SK-N-SH (cell line): ENCODE results near the gene POLR1C. TPM values are rescaled to one million over a fixed set of nuclear protein-coding genes. Genes with fewer than 3 reads are reported as not detected.
A peak's percentile ranks its signal among the peaks of the same experiment; 100 is the strongest.
"Not testable (repeated sequence)": the region's sequence is repeated elsewhere in the genome, so short reads cannot be mapped to it uniquely, and the experiment has no call there.

ENCODE experiments used
- CTCF ChIA-PET: fragments of 300-600, 350-600 bp; formaldehyde crosslinking; extraction: SDS; loops from one replicate; lab custom pipeline; 2021; lab: Yijun Ruan, JAX
- POLR2A ChIA-PET: fragments of 350-600 bp; sonication (Branson Sonifier 250); formaldehyde crosslinking; extraction: SDS; loops from one replicate; lab custom pipeline; 2020; ENCODE audit warnings: antibody characterized with exemption, inconsistent platforms; lab: Yijun Ruan, JAX
- DNase-seq: peaks from one replicate; pipeline ENCODE4 v3.0.0; 2012
- H2AFZ ChIP-seq: fragments of 200-600 bp; sonication (generic); 2 replicates; pipeline ENCODE4 v1.8.1; 2016; ENCODE audit warnings: antibody characterized with exemption, mild to moderate bottlenecking, low read depth
- H3F3A ChIP-seq: fragments of 200-600 bp; sonication (generic); replicated peaks from 2 replicates; pipeline ENCODE3; 2016; ENCODE audit warnings: antibody characterized with exemption, mild to moderate bottlenecking; ENCODE audit not compliant: insufficient read depth
- H3K27ac ChIP-seq, 2 experiments: fragments of 200-500 bp in 1 of 2; fragments of 200-600 bp in 1 of 2; sonication (Bioruptor generic) in 1 of 2; sonication (generic), shearing (Covaris generic) in 1 of 2; 2 replicates each; pipeline versions ENCODE4 v1.5.1 to v1.6.1; 2014 to 2016; ENCODE audit warnings: low read depth in 2 of 2, inconsistent platforms in 1 of 2, low read length in 1 of 2, mild to moderate bottlenecking in 1 of 2, mixed read lengths in 1 of 2
- H3K27me3 ChIP-seq: fragments of 200-600 bp; sonication (generic), shearing (Covaris generic); 2 replicates; pipeline ENCODE4 v1.6.1; 2016; ENCODE audit warnings: mixed run types; ENCODE audit not compliant: insufficient read depth
- H3K36me3 ChIP-seq, 2 experiments: fragments of 200-500 bp in 1 of 2; fragments of 200-600 bp in 1 of 2; sonication (Bioruptor generic) in 1 of 2; sonication (generic) in 1 of 2; replicated peaks in 1 of 2; 2 replicates each; pipeline versions ENCODE3 to v1.5.1; 2014 to 2016; ENCODE audit warnings: low read length in 1 of 2, mild to moderate bottlenecking in 1 of 2; ENCODE audit not compliant: insufficient read depth in 2 of 2, control insufficient read depth in 1 of 2
- H3K4me1 ChIP-seq, 2 experiments: fragments of 200-500 bp in 1 of 2; fragments of 200-600 bp in 1 of 2; sonication (Bioruptor generic) in 1 of 2; sonication (generic), shearing (Covaris generic) in 1 of 2; 2 replicates each; pipeline versions ENCODE4 v1.5.1 to v1.6.1; 2014 to 2016; ENCODE audit warnings: low read depth in 1 of 2, low read length in 1 of 2, mixed run types in 1 of 2; ENCODE audit not compliant: insufficient read depth in 2 of 2, control insufficient read depth in 1 of 2
- H3K4me2 ChIP-seq: fragments of 200-600 bp; sonication (generic), shearing (Covaris generic); 2 replicates; pipeline ENCODE4 v1.6.1; 2017; ENCODE audit warnings: mixed run types
- H3K4me3 ChIP-seq, 2 experiments: fragments of 200-500 bp in 1 of 2; fragments of 200-600 bp in 1 of 2; sonication (Bioruptor generic) in 1 of 2; sonication (generic), shearing (Covaris generic) in 1 of 2; 2 replicates each; pipeline versions ENCODE4 v1.5.1 to v1.8.1; 2014 to 2016; ENCODE audit warnings: low read depth in 2 of 2, inconsistent platforms in 1 of 2, low read length in 1 of 2, mild to moderate bottlenecking in 1 of 2, mixed read lengths in 1 of 2, moderate library complexity in 1 of 2
- H3K79me2 ChIP-seq: fragments of 200-600 bp; sonication (generic); 2 replicates; pipeline ENCODE4 v1.8.1; 2017; ENCODE audit warnings: mild to moderate bottlenecking; ENCODE audit not compliant: insufficient read depth
- H3K9ac ChIP-seq: fragments of 200-600 bp; sonication (generic); 2 replicates; pipeline ENCODE4 v1.6.1; 2017; ENCODE audit warnings: mixed run types
- H3K9me2 ChIP-seq: fragments of 200-600 bp; sonication (generic); 2 replicates; pipeline ENCODE4 v1.6.1; 2017; ENCODE audit warnings: mixed run types
- H3K9me3 ChIP-seq: fragments of 200-600 bp; sonication (generic); 2 replicates; pipeline ENCODE4 v1.6.1; 2017; ENCODE audit warnings: mixed run types, mild to moderate bottlenecking, moderate library complexity
- H4K20me1 ChIP-seq: fragments of 200-600 bp; sonication (generic); 2 replicates; pipeline ENCODE4 v1.6.1; 2017; ENCODE audit warnings: mild to moderate bottlenecking, mixed run types; ENCODE audit not compliant: insufficient read depth
- EP300 ChIP-seq, 2 experiments: IDR thresholded peaks; 2 replicates each; pipeline versions ENCODE4 v1.4.0 to v1.6.1; 2012; ENCODE audit warnings: borderline replicate concordance in 1 of 2, low read depth in 1 of 2, low read length in 1 of 2
- FOXM1 ChIP-seq: IDR thresholded peaks from 2 replicates; pipeline ENCODE4 v1.4.0; 2012; ENCODE audit warnings: low read depth, mild to moderate bottlenecking
- GATA2 ChIP-seq: sonication (generic); formaldehyde crosslinking; IDR thresholded peaks from 2 replicates; pipeline ENCODE4 v1.5.0; 2020; ENCODE audit warnings: mild to moderate bottlenecking, missing genetic modification reagents
- JUND ChIP-seq: IDR thresholded peaks from 2 replicates; pipeline ENCODE4 v1.4.0; 2012
- NRF1 ChIP-seq: IDR thresholded peaks from 2 replicates; pipeline ENCODE4 v1.6.1; 2012; ENCODE audit warnings: low read depth, mild to moderate bottlenecking, low read length
- POLR2AphosphoS5 ChIP-seq: IDR thresholded peaks from 2 replicates; pipeline ENCODE4 v1.6.1; 2012; ENCODE audit warnings: low read depth, low read length
- RAD21 ChIP-seq: IDR thresholded peaks from 2 replicates; pipeline ENCODE4 v1.6.1; 2012; ENCODE audit warnings: mild to moderate bottlenecking, low read length
- RCOR1 ChIP-seq: fragments of 150-350 bp; IDR thresholded peaks from 2 replicates; pipeline ENCODE4 v1.6.1; 2017; ENCODE audit warnings: antibody characterized with exemption, low read length
- RXRA ChIP-seq: IDR thresholded peaks from 2 replicates; pipeline ENCODE4 v1.4.0; 2012; ENCODE audit warnings: low read depth, mild to moderate bottlenecking, borderline replicate concordance
- SIN3A ChIP-seq: IDR thresholded peaks from 2 replicates; pipeline ENCODE4 v1.6.1; 2012; ENCODE audit warnings: low read depth, mild to moderate bottlenecking, low read length, moderate library complexity, borderline replicate concordance
- SMC3 ChIP-seq: IDR thresholded peaks from 2 replicates; pipeline ENCODE4 v1.6.1; 2012; ENCODE audit warnings: low read depth, low read length, improper control_type of control experiment
- TAF1 ChIP-seq: IDR thresholded peaks from 2 replicates; pipeline ENCODE4 v1.6.1; 2012; ENCODE audit warnings: low read depth, mild to moderate bottlenecking, low read length, moderate library complexity, borderline replicate concordance
- WGBS: methylation state at CpG from one replicate; pipeline ENCODE4 v1.1.6; 2017; ENCODE audit warnings: low lambda C conversion rate; 5-methylcytosine and 5-hydroxymethylcytosine counted together
- polyA plus RNA-seq, 3 experiments: library from polyadenylated mRNA; depleted of rRNA; stranded (reverse); fragments of >200 nt; gene quantifications; 2 replicates each; pipeline ENCODE4 v1.2.3, GENCODE V29; 2012
- TF ChIP-seq, protein P1 (sequence below): fragments of 150-350 bp; IDR thresholded peaks from 2 replicates; pipeline ENCODE4 v1.6.1; 2017; ENCODE audit warnings: antibody characterized with exemption, low read length, low read depth, borderline replicate concordance

POLR1C gene
- polyA plus RNA-seq, 1 of the 3 experiments (the other 2 are of a cell fraction) = 59.1 TPM

GRCh38 chr6:43516697-43517504 is at the start of gene POLR1C, which contains the start of gene YIPF3 (continued):
- TF ChIP-seq, protein P1, sequence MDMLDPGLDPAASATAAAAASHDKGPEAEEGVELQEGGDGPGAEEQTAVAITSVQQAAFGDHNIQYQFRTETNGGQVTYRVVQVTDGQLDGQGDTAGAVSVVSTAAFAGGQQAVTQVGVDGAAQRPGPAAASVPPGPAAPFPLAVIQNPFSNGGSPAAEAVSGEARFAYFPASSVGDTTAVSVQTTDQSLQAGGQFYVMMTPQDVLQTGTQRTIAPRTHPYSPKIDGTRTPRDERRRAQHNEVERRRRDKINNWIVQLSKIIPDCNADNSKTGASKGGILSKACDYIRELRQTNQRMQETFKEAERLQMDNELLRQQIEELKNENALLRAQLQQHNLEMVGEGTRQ = no peak
- TF ChIP-seq RCOR1 (peak; percentile 24; the same call in 1 of the 2 replicates), SMC3 (no peak), EP300 (IDR thresholded peaks at IDR 0.05; ENCODE audit: borderline replicate concordance in 1 of 2, low read depth in 1 of 2, low read length in 1 of 2) (no peak), RXRA (no peak), JUND (no peak), RAD21 (no peak), POLR2AphosphoS5 (peak; percentile 97), TAF1 (peak; percentile 91)

- H3K79me2 ChIP-seq, H3F3A ChIP-seq, POLR2A ChIA-PET, H4K20me1 ChIP-seq, H3K9me3 ChIP-seq, H3K27me3 ChIP-seq, H3K4me2 ChIP-seq, H3K9ac ChIP-seq, H2AFZ ChIP-seq, H3K4me3 ChIP-seq, H3K9me2 ChIP-seq, H3K4me1 ChIP-seq, H3K36me3 ChIP-seq, H3K27ac ChIP-seq, DNase-seq: not testable (repeated sequence)
- CTCF ChIA-PET = interaction anchor here (1.4 to 1.5 kb wide), 2 partner anchors 23 to 40 kb away, joined by 4 to 7 read pairs; no protein-coding TSS in a partner anchor
- 41% methylated on average over 5 of the region's 5 CpGs for WGBS
Observed at GRCh38 chr6:43467265-43467664, 49.6 kb upstream of the POLR1C start.

DNA sequence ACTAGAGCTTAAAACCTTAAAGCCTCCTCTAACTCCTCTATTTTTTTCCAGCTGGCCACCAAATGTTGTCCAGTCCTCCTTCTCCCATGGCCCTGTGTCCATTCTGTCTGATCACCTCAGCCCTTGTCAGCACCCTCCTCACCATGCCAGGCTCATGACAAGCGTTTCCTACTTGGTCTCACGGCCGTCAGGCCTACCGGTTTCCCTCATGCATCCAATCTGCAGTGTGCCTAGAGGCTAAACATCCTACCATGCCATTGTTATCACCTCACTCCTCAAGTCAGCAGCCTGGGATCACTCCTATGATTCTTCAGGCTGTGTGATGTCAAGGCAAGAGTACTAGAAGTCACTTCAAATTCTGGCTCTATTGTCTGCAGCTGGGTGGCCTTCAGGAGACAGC is 49.1 kb upstream of the POLR1C start:
- no peaks in the 10 kb centered on the region for H3K36me3 ChIP-seq

More for the DNA sequence above, 49.1 kb upstream of the POLR1C start:
- ChIA-PET CTCF (interaction anchor here (1.4 to 1.5 kb wide), 2 partner anchors 23 to 39 kb away, joined by 4 to 7 read pairs; no protein-coding TSS in a partner anchor), POLR2A (no interaction called here)
- H3K9ac ChIP-seq = no peak overlapping the region
- no peak overlapping the region for H3K4me2 ChIP-seq
- no peaks in the 10 kb centered on the region for H3K4me1 ChIP-seq
- no peak overlapping the region for H2AFZ ChIP-seq
- no peak for DNase-seq
- WGBS = 63% methylated on average over 4 of the region's 4 CpGs
- H3K9me3 ChIP-seq = no peaks in the 10 kb centered on the region
- H3K4me3 ChIP-seq = no peak overlapping the region
- H4K20me1 ChIP-seq = no peaks in the 10 kb centered on the region
- no peaks in the 10 kb centered on the region for H3K79me2 ChIP-seq
- no peaks in the 10 kb centered on the region for H3K9me2 ChIP-seq
- no peaks in the 10 kb centered on the region for H3F3A ChIP-seq
- no peak overlapping the region for H3K27ac ChIP-seq
- no peak for TF ChIP-seq JUND
- no peak for TF ChIP-seq RCOR1
- no peak for TF ChIP-seq GATA2 (CRISPR knock-in tag)
- TF ChIP-seq FOXM1 = no peak
- TF ChIP-seq NRF1 = no peak
- no peak for TF ChIP-seq SIN3A
- peaks cover 4% of the 10 kb centered on the region; the same call in 1 of the 2 replicates for H3K27me3 ChIP-seq
